Measurements from ENCODE around the gene OMG. TPM values are rescaled to one million over a fixed set of nuclear protein-coding genes. Genes with fewer than 3 reads are reported as not detected.
"Not testable (repeated sequence)": the region's sequence is repeated elsewhere in the genome, so short reads cannot be mapped to it uniquely, and the experiment has no call there.

Gene OMG
- total RNA-seq, 1 donor from 2014 or later, result 0.38 TPM

GRCh38 chr17:31308372-31309334 lies 11.6 kb upstream of the OMG start:
- ATAC-seq (no peak), DNase-seq (ENCODE audit: low spot score) (no peak)

GRCh38 chr17:31307640-31308039 lies 10.6 kb upstream of the OMG start:
- no peak for DNase-seq (ENCODE audit: low spot score)
- ATAC-seq, result no peak

- no peak for ATAC-seq
- no peak for DNase-seq (ENCODE audit: low spot score)
Measured at GRCh38 chr17:31299624-31300023, 2.6 kb upstream of the OMG start.

GRCh38 chr17:31296142-31296541 lies 897 bp downstream of the OMG start:
- DNase-seq (ENCODE audit: low spot score) (no peak), ATAC-seq (no peak)

GRCh38 chr17:31295489-31295871 lies 1.6 kb downstream of the OMG start:
- no peak for ATAC-seq
- DNase-seq (ENCODE audit: low spot score), result no peak

- no peak for ATAC-seq
- DNase-seq (ENCODE audit: low spot score), result no peak
Measured at GRCh38 chr17:31294820-31295488, 2.1 kb downstream of the OMG start.

- no peak for DNase-seq (ENCODE audit: low spot score)
- ATAC-seq, result no peak
Measured at GRCh38 chr17:31294231-31294630, 2.8 kb downstream of the OMG start.

GRCh38 chr17:31293581-31293980 lies 3.5 kb downstream of the OMG start:
- no peak for DNase-seq (ENCODE audit: low spot score)
- ATAC-seq, result no peak

- ATAC-seq (no peak), DNase-seq (ENCODE audit: low spot score) (no peak)
Measured at GRCh38 chr17:31291820-31292219, 5.2 kb downstream of the OMG start.

GRCh38 chr17:31289790-31290189 lies 7.2 kb downstream of the OMG start:
- ATAC-seq, result no peak
- no peak for DNase-seq (ENCODE audit: low spot score)

GRCh38 chr17:31287932-31288331 lies 9.1 kb downstream of the OMG start:
- ATAC-seq; DNase-seq (ENCODE audit: low spot score): not testable (repeated sequence)

GRCh38 chr17:31286587-31286986 lies 10.5 kb downstream of the OMG start:
- no peak for ATAC-seq
- no peak for DNase-seq (ENCODE audit: low spot score)

GRCh38 chr17:31283841-31284240 lies 13.2 kb downstream of the OMG start:
- ATAC-seq (no peak), DNase-seq (ENCODE audit: low spot score) (no peak)

GRCh38 chr17:31281061-31281460 lies 16.0 kb downstream of the OMG start:
- ATAC-seq (no peak), DNase-seq (ENCODE audit: low spot score) (no peak)

- no peak for DNase-seq (ENCODE audit: low spot score)
- no peak for ATAC-seq
Measured at GRCh38 chr17:31279401-31279800, 17.6 kb downstream of the OMG start.

- DNase-seq (ENCODE audit: low spot score) (no peak), ATAC-seq (no peak)
Measured at GRCh38 chr17:31275116-31275515, 21.9 kb downstream of the OMG start.

- DNase-seq (ENCODE audit: low spot score), result no peak
- ATAC-seq, result peak; percentile 91
Measured at GRCh38 chr17:31274252-31274651, 22.8 kb downstream of the OMG start.

- no peak for DNase-seq (ENCODE audit: low spot score)
Measured at GRCh38 chr17:31273516-31273915, 23.5 kb downstream of the OMG start.

GRCh38 chr17:31272803-31273202 lies 24.2 kb downstream of the OMG start:
- ATAC-seq, result no peak
- no peak for DNase-seq (ENCODE audit: low spot score)

More at GRCh38 chr17:31273516-31273915, 23.5 kb downstream of the OMG start:
- no peak for ATAC-seq

- DNase-seq (ENCODE audit: low spot score) (no peak), ATAC-seq (no peak)
Measured at GRCh38 chr17:31272236-31272635, 24.8 kb downstream of the OMG start.

GRCh38 chr17:31269578-31269983 lies 27.5 kb downstream of the OMG start:
- no peak for ATAC-seq
- no peak for DNase-seq (ENCODE audit: low spot score)

GRCh38 chr17:31269036-31269577 lies 27.9 kb downstream of the OMG start:
- no peak for ATAC-seq
- no peak for DNase-seq (ENCODE audit: low spot score)

Measured in left lobe of liver (tissue), 2 donors.